HG03196 (cell line): ENCODE results near the gene ESX1.
"Not testable (repeated sequence)": the region's sequence is repeated elsewhere in the genome, so short reads cannot be mapped to it uniquely, and the experiment has no call there.

Experiments
- ATAC-seq: cut with Tn5 transposase; IDR thresholded peaks from one replicate; pipeline ENCODE4 v1.9.1; 2021; ENCODE audit not compliant: unreplicated experiment

The ESX1 gene

DNA sequence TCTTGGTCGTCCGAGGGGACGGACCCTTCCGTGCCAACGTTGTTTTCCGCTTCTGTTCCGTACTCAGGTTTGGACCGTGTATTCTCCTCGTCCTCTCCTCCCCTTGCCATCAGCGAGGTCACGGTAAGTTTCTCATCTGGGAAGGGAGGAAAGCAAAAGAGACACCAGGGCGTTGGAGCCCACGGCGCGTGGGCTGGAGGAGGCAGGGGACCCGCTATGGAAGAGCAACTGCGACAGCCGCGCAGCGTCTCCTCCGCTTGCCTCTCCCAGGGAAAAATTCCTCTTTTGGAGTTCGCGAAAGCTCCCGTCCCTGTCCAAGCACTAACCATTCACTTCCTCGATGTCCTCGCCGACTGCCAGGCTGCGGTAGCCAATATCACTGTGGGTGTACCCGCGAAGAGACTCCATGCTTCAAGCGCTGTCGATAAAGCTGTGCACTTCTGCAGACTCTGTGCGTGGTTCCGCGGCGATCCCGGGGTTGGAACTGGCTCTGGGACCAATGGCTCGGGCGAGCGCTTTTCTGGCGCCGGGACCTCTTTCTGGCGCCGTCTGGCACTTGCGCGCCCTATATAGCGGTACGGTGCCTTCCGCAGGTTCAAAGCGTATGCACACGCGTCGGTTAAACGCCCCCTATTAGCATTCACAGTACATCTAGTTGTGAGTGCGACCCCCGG, at the start of gene ESX1:
ESX1 (minus strand) TSS at position 492 of the 674 bp plus-strand sequence; CDS start at position 408, 84 bp downstream.
- no peak for ATAC-seq

DNA sequence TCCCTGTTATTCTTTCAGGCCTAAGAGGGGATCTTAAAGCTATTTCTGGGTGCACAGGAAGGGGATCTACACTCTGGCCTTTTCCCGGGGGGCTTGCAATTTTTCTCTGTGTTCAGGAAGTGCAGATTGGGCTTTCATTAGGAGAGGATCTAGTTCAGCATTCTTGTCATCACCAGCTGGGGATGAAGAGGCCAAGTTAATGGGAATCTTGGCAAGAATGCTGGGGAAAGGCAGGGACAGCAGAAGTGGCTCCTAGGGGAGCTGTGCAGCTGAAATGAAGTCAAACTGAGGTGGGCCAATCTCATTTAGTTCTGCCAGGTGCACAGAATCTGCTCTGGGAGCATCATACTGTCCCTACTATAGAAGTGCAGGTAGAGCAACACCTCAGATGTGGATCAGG, 40.9 kb upstream of the ESX1 start:
- no peak for ATAC-seq

DNA sequence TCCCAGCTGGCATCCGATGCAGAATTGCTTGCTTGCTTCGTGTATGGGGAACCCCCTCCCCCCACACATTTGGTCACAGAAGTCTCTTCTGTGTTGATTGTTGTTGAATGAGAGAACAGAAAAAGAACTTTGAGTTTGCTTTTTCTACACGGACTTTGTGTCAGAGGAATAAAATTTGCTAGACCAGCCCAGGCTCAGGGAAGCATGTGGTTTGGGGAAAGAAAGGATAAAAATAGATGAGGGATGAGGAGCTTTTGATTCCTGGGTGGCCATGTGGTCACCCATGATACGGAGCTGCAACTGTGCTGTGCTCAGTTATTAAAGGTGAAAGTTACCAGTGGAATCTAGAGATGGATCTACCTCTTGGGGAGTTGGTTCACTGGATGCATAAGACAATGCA, 34.2 kb upstream of the ESX1 start:
- ATAC-seq: no peak

DNA sequence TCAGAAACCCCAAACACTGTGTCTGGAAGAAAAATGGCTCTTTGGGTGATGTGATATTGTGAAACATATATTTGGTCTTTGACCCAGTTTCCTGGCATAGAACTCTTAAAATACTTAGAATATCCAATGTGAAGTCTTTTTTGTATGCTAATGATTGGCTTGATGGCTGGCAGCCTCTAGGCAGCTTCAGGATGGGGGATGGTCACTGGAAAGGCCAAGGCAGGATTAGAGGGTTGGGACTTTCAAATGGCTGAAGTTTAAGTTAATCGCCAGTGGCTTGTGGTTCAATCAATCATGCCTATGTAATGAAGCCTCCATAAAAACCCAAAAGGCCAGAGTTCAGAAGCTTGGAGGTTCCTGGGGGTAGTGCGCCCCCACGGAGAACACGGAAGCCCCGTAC, 33.5 kb upstream of the ESX1 start:
- no peak for ATAC-seq

DNA sequence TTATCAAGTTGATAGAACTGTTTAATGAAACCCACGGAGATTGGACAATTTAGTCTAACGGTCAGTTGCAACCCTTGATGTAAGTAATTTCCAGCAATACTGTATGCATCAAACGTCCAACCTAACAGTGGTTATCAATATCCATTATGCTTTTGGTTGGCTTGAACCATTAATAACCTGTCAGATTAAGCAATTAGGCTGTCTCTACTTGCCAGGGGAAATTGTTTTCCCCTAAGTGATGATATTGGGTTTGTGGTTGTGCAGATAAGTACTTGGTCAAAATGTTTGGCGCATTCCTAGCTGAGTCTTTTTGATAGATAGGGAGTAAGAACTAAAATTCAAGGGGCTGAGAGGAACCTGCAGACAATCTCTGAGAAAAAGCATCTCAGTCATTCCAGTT, 30.5 kb upstream of the ESX1 start:
- no peak for ATAC-seq

- no peak for ATAC-seq
These were observed 29.8 kb upstream of the ESX1 start for GRCh38 chrX:104284507-104284906.

DNA sequence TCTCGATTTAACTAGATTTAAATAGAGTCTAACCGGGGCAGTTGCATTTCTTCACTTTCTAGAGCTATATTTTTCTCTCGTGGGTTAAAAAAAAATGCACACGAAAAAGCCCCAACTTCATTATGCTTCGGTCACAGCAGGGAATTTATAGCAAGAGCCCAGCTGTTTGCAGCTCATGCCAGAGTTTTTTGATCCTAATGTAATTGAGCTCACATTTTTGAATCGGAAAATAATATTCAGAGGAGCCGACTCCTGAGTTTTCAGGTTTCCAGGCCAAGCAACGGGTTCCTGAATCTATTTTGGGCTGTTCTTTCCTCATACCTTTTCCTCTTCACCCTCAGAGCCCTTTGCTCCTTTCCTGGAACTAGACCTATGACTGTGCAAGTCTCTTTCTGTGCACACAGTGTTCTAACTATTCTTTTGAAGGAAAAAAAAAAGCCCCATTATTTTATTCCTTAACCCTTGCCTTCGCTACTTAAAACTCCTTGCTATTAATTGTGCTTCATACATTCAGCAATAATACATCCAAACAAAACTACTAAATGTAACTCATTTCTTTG, 27.5 kb upstream of the ESX1 start:
- ATAC-seq: no peak

- ATAC-seq: no peak
These were observed 26.8 kb upstream of the ESX1 start for GRCh38 chrX:104281564-104281963.

GRCh38 chrX:104280609-104281008, 25.9 kb upstream of the ESX1 start:
- ATAC-seq: no peak

- no peak for ATAC-seq
These were observed 16.3 kb upstream of the ESX1 start for GRCh38 chrX:104270916-104271512.

DNA sequence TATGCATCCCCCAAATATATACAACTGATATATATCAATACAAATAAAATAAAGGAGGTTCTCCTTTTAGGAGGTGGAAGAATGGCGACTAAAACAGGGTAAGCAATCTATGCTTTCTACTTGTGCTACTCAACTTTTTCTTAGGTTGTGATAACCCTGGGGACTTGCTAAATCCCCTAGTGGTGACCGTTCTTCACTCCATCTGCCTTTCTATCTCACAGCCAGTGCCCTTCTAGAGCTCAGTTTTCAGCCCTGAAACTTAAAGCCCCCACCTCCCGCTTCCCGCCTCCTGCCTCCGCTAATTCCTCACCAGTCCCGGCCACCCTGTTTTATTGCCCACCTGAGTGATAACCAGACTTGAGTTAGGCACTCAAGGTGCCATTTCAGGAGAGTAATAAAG, 15.5 kb upstream of the ESX1 start:
- no peak for ATAC-seq

DNA sequence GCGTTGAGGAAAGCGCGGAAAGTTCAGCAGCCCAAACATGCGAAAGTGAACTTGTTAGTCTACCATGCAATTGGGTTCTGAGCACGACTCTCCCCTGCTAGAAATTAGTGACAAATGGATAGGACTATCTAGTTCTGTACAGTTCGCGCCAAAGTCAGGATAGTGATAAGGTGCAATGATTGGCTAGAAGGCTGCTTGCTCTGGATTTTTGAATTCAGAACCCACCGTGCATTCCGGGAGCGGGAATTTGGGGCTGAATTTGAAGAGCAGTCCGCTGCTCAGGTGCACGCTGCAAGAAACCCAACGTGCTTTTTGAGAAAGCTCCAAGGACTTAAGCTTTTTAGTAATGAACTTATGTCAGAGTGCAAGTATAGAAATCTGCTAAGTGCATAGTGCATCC, 732 bp upstream of the ESX1 start:
- ATAC-seq: no peak

GRCh38 chrX:104253567-104254441, 929 bp downstream of the ESX1 start:
- ATAC-seq: no peak

GRCh38 chrX:104250470-104250869, 4.3 kb downstream of the ESX1 start:
- ATAC-seq: no peak

- not testable (repeated sequence) for ATAC-seq
These were observed 24.7 kb downstream of the ESX1 start for GRCh38 chrX:104230060-104230459.

DNA sequence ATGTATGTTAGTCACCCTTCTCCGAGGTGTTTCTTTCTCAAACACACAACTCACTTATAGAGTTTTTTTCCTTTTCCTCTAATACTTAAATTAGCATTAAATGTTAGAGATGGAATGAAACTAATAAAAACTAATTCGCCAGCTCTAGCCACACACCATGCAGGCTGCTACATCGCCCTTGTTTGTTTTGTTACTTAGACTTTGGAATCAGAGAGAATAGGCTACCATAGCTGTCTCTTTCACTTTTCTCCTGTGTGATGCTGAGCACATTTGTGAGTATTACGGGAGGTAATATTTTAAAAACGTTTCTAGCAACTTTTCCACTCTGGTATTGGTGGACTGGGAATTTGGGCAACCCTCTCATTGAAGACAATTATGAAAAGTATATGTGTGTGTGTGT, 43.5 kb downstream of the ESX1 start:
- ATAC-seq: no peak

GRCh38 chrX:104205548-104205947, 49.2 kb downstream of the ESX1 start:
- no peak for ATAC-seq
